COR-L47 (cell line): ENCODE data around the gene AFF3.
A peak's percentile ranks its signal among the peaks of the same experiment; 100 is the strongest.
"Not testable (repeated sequence)": the region's sequence is repeated elsewhere in the genome, so short reads cannot be mapped to it uniquely, and the experiment has no call there.

Experiments
- DNase-seq: peaks from one replicate; lab custom pipeline; 2025; lab: John Stamatoyannopoulos, UW

The AFF3 gene

DNA sequence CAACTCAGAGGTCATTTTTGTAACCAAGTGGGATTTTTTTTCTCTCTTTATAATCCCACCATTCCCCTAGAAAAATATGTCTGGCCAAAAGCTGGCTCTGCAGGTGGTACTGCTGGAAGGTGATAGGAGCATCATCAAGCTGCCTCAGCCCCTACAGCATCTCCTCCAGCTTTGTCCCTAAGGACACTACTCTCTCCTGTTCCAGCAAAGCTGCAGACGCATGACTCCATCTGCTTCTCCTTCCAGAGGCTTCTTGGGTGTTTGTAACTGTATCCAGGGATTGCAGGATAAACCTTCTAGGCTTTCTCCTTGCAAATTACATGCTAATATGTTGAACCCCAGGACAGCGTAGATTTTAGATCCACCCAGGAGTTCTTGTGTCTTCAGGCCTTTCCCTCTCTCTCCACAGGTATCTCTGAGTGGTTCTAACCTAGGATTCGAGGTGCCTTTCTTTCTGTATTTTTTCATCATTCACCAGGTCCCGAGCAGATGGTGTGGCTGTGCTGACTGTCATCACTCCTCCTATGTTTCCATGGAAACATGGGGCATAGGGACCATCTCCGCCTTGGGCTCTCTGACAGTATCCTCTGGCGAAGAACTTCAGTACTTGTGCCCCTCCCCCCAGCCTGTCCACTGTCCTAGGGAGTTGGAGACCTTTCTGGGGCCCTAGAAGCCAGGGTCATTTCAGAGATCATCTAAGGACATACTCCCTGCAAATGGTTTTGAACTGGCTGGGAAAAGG is 34.3 kb downstream of the AFF3 start:
- no peak for DNase-seq

- no peak for DNase-seq
Observed at GRCh38 chr2:100107440-100107839, 35.0 kb downstream of the AFF3 start.

GRCh38 chr2:100106460-100106859 is 35.9 kb downstream of the AFF3 start:
- peak; percentile 48 for DNase-seq

GRCh38 chr2:100105678-100106054 is 36.7 kb downstream of the AFF3 start:
- no peak for DNase-seq

- peak; percentile 25 for DNase-seq
Observed at GRCh38 chr2:100104718-100105677, 37.4 kb downstream of the AFF3 start.

- not testable (repeated sequence) for DNase-seq
Observed at GRCh38 chr2:100104265-100104664, 38.1 kb downstream of the AFF3 start.

DNA sequence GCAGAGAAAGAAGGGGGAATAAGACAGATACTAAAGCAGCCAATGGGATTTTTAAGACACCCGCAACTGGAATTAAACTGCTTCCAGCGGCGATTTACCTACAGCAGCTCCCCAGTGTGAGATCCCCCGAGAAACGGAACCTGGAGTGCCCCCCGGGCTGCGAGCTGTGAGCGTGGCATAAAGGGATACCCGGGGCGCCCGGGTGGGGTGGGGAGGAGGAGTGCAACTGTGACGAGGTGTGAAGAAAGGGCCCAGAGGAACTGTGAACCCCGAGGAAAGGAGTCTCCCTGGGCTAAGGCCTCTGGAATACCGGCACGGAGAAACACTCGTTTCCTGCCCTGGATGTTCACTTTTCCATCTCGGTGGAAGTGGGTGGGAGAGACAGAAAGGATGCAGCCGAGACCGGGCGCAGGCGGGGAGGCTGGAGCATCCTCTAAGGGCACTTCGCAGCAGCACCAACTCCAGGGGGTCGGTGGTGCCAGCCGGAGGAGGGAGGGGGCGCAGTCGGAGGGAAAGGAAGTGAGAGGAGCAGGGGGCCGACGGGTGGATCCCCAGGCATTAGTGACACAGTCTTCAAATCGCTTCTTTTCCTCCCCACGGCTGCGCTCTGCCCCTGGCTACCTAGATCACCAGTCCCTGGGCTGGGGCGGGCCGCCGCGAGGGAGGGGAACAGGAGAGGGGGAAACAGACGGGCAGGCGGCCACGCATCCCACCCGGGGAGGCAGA is 38.7 kb downstream of the AFF3 start:
- not testable (repeated sequence) for DNase-seq

GRCh38 chr2:100102466-100103180 is 39.8 kb downstream of the AFF3 start:
- not testable (repeated sequence) for DNase-seq

DNA sequence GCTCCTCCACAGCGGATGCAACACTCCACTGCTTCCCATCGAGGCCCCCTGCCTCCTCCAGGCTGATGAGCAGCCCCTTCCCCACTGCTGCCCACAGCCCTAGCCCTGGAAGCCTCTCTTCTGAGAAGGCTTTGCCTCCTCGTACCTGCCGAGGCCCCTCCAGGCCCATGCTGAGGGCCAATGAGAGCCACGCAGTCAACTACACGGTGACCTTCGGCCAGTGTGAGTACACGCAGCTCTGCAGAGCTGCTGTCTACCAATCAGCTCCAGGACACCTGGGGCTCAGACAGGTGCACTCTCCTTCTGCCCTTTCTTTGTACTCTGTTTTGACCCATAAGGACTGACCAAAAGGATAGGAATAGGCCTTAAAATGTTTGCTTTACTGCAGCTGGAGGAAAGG is 43.5 kb downstream of the AFF3 start:
- not testable (repeated sequence) for DNase-seq

DNA sequence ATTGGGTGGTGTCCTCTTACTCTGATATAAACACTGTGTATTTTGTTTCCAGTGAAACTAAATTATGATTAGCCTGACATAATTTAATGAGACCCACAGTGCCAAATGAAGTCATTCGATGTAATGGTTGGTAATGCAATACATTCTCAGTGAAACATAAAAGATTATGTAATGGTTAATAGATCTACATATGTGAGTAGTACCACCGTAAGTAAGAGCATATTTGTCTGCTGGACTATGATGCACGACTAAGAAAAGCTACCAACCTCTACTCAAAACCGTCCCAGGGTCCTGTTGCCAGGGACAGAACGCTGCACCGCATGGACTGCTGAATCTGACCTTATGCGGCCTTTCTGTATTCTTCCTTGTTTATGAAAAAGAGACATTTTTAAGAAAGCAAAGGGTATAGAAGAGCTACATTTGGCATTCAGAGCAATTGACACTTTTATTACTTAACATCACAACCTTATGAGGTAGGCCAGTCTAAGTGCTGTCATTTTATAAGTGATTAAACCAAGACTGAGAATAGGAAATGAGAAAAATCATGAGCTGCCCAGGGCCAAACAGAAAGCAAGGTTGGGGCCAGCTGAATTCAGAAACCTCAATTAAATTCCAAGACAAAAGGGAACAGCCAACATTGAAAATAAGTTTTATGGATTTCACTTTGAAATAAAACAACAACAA is 44.6 kb downstream of the AFF3 start:
- DNase-seq = not testable (repeated sequence)

- DNase-seq = not testable (repeated sequence)
Observed at GRCh38 chr2:100095845-100096244, 46.5 kb downstream of the AFF3 start.

DNA sequence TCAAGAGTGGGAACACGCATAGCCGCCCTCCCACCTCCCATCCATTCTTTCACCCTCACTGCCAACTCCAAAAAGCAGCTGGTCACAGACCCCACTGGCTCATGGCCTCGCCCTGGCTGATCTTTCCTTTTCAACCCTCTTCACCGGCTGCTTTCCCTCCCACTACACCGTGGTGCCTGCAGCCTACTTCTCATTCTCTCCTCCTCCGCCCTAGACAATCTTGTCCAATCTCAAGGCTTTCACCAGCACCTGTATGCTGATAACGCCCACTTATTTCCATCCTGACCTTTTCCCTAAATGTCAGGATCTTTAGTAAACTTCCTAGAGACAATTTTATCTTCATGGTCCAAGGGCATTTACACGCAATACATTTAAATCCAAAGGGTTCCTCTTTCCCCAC is 50.6 kb downstream of the AFF3 start:
- DNase-seq = not testable (repeated sequence)

DNA sequence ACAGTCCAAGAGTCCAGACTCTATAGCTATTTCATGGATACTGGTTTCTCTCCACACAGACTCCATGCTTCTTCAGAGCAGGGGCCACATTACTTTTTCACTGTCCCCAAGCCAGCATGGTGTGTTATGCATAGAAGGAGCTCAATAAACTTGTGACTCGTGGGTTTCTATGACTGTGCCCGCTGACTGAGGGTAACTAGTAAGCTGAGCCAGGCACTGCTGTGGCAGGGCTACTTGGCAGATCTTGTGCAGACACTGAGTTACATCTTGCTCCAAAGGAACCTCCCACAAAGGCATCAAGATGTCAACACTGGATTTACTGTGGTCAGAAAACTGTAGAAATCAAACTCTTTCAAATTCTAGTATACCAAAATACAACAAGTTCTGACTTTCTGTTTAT is 56.6 kb downstream of the AFF3 start:
- DNase-seq = not testable (repeated sequence)

- not testable (repeated sequence) for DNase-seq
Observed at GRCh38 chr2:100083421-100084216, 58.8 kb downstream of the AFF3 start.

DNA sequence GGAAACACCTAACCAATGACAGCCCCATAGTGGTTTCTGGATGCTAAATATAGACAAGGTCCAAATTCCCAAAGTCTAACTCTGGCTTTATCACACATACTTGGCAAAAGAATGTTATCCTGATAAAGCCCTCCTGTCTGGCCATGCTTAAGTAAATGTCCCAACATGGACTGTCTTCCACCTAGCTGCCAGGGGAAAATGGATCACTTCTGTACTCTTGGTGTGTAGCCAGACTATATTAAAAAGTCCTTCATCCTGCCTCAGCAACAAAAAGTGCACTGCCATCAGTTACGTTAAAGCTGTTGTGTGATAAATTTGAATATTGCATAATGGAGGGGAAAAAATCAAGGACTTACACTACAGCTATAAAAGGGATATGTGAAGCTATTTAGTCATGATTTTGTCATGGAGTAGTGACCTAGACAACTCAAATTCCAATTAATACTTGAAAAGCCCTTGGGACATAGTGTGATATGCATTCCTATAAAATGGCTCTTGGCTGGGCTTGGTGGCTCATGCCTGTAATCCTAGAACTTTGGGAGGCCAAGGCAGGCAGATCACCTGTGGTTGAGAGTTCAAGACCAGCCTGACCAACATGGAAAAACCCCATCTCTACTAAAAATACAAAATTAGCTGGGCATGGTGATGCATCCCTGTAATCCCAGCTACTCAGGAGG is 60.0 kb downstream of the AFF3 start:
- DNase-seq = not testable (repeated sequence)

DNA sequence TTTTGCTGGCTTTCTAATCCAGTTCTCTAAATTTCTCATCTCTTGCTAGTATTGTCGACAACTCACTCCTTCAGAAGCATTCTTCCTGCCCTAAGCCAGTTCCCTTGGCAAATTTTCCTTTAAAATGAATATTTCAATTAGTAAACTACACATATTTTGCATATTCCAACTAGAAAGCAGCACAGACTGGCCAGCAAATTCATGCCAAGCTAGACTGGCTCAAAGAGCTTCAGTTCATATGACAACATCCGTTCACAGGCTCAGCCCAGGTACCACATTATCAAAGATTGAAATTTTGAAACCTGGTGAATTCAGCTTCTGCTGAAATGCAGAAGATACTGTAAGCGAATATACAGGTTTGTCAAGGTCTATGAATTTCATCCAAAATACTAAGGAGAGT is 64.5 kb downstream of the AFF3 start:
- no peak for DNase-seq

DNA sequence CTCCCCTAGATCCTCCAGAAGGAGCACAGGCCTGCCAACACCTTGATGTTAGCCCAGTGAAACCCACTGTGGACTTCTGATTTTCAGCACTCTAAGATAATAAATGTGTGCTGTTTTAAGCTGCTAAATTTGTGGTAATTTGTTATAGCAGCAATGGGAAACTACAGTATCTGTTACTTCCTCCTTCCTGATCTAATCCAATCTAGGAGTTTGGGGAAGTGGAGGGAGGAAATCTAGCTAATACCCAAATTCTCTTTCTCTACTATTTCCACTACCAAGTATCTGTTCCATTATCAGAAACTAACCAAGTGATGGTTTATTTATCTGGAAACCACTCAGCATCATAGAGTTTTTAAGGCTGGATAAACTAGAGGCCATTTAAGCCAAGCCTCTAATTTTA is 64.9 kb downstream of the AFF3 start:
- DNase-seq = no peak

- DNase-seq = no peak
Observed at GRCh38 chr2:100075532-100075931, 66.9 kb downstream of the AFF3 start.

- DNase-seq = no peak
Observed at GRCh38 chr2:100073110-100073509, 69.3 kb downstream of the AFF3 start.

GRCh38 chr2:100072503-100072902 is 69.9 kb downstream of the AFF3 start:
- no peak for DNase-seq
